Measurements from ENCODE around the gene SPATA17. TPM values are rescaled to one million over a fixed set of nuclear protein-coding genes. Genes with fewer than 3 reads are reported as not detected.
A peak's percentile ranks its signal among the peaks of the same experiment; 100 is the strongest.
"Not testable (repeated sequence)": the region's sequence is repeated elsewhere in the genome, so short reads cannot be mapped to it uniquely, and the experiment has no call there.

The SPATA17 gene, protein sequence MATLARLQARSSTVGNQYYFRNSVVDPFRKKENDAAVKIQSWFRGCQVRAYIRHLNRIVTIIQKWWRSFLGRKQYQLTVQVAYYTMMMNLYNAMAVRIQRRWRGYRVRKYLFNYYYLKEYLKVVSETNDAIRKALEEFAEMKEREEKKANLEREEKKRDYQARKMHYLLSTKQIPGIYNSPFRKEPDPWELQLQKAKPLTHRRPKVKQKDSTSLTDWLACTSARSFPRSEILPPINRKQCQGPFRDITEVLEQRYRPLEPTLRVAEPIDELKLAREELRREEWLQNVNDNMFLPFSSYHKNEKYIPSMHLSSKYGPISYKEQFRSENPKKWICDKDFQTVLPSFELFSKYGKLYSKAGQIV
- total RNA-seq = not detected

DNA sequence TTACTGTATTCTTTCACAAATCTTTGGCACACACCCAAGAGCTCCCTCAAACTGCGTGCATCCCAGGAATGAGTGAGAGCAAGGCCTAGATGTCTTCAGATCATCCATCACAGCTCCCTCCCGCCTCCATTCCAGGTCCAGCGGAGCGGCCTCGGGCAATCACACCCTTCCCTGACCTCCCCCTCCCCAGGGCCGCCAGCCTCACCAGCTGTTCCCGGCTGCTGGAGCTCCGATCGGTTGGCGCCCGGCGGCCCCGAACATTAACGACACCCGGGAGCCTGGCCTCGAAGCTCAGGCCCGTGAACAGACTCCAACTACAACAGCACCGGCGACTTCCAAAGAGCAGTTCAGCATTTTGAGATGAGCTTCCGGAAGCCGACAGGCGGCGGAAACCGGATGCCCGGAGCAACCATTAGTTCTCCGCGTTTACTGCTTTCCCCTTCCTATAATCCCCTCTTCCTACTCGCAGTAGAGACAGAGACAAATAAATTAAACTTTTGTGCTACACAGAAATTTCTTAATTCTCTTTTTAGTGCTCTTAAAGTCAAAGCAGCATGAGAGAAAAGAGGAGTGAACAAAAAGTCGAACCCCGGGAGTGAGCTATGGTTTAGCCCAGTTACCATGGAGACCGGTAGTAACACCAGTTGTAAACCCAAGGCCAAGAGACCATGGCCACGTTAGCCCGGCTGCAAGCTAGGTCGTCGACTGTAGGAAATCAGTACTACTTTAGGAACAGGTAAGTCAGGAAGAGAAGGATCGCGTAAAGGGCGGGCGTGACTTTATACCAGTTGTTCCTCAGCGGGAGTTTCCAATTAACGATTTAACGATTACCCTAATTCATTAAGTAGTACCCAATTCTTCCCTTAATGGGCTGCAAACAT, at the start of gene SPATA17, which contains the start of gene GPATCH2:
TSS of gene SPATA17 (plus strand) at position 634 of the 881 bp plus-strand sequence. CDS start at position 669, 35 bp downstream.
TSS of gene GPATCH2 (minus strand) at position 380 of the 881 bp plus-strand sequence. CDS start at position 261, 119 bp downstream.
- peak; percentile 75 to 82 for DNase-seq
- Mint-ChIP-seq H3K9me3 (peaks cover 0 to 1% of the 10 kb centered on the region in 2 donors), H3K36me3 (ENCODE audit: insufficient read depth in 2 of 2) (no peaks in the 10 kb centered on the region), H3K27me3 (ENCODE audit: low read depth) (no peaks in the 10 kb centered on the region), H3K4me3 (peak within 1 kb of the TSS; percentile 96 to 98), H3K27ac (peak within 1 kb of the TSS; percentile 100), H3K4me1 (ENCODE audit: low read depth) (peaks cover 44% of the 10 kb centered on the region)
- ATAC-seq (replicated peaks in 1 of 2) = peak; percentile 89 to 91

DNA sequence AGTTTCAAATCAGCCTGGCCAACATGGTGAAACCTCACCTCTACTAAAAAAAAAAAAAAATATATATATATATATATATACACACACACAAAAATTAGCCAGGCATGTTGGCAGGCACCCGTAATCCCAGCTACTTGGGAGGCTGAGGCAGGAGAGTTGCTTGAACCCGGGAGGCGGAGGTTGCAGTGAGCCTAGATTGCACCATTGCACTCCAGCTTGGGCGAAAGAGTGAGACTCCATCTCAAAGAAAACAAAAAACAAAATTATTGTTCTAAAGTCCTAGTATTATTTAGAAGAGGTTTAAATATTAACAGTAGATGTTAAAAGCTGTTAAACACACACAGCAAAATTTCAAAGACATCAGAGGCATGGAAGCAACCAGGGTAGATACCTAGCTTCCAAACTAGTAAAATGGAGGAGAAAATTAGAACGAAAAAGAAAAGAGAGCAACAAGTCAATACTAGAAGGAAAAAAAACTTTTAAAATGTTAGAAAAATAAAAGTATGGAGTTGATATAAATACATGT, 46.8 kb upstream of the SPATA17 start:
- not testable (repeated sequence) for H3K36me3 Mint-ChIP-seq (ENCODE audit: insufficient read depth in 2 of 2); H3K27me3 Mint-ChIP-seq (ENCODE audit: low read depth); H3K9me3 Mint-ChIP-seq; ATAC-seq (replicated peaks in 1 of 2); H3K27ac Mint-ChIP-seq; H3K4me1 Mint-ChIP-seq (ENCODE audit: low read depth); H3K4me3 Mint-ChIP-seq; DNase-seq

DNA sequence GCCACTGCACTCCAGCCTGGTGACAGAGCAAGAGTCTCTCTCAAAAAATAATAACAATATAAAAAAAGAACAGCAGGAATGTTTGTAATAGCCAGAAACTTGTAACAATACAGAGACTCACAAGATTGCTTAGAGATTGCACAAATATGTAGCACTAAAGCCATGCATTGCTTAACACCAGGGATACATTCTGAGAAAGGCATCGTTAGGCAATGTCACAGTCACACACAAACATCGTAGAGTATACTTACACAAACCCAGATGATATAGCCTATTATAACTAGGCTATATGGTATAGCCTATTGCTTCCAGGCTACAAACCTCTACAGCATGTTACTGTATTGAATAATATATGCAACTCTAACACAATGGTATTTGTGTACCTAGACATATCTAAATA, 45.6 kb upstream of the SPATA17 start:
- DNase-seq (no peak), ATAC-seq (replicated peaks in 1 of 2) (no peak)
- no peak overlapping the region for H3K4me3 Mint-ChIP-seq
- no peaks in the 10 kb centered on the region for H3K27me3 Mint-ChIP-seq (ENCODE audit: low read depth)
- H3K9me3 Mint-ChIP-seq = no peaks in the 10 kb centered on the region
- H3K36me3 Mint-ChIP-seq (ENCODE audit: insufficient read depth in 2 of 2) = peaks cover 0 to 2% of the 10 kb centered on the region in 2 donors
- no peaks in the 10 kb centered on the region for H3K4me1 Mint-ChIP-seq (ENCODE audit: low read depth)
- H3K27ac Mint-ChIP-seq = no peak overlapping the region

DNA sequence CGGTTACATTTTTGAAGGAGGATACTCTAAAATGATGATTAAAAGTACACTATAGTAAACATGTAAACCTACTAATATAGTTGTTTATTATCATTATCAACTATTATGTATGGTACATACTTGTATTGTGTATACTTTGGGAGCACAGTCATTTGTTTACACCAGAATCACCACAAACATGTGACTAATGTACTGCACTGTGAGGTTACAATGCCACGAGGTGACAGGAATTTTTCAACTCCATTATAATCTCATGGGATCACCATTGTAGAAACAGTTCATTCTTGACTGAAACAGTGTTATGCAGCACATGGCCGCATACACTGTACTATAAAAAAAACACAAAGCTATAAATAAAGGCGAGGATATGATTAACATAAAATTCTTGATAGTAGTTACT, 44.6 kb upstream of the SPATA17 start:
- Mint-ChIP-seq H3K27me3 (ENCODE audit: low read depth) (no peaks in the 10 kb centered on the region), H3K4me1 (ENCODE audit: low read depth) (no peaks in the 10 kb centered on the region), H3K36me3 (ENCODE audit: insufficient read depth in 2 of 2) (peaks cover 0 to 2% of the 10 kb centered on the region in 2 donors), H3K4me3 (no peak overlapping the region), H3K27ac (no peak overlapping the region), H3K9me3 (no peaks in the 10 kb centered on the region)
- ATAC-seq (replicated peaks in 1 of 2) (no peak), DNase-seq (no peak)

DNA sequence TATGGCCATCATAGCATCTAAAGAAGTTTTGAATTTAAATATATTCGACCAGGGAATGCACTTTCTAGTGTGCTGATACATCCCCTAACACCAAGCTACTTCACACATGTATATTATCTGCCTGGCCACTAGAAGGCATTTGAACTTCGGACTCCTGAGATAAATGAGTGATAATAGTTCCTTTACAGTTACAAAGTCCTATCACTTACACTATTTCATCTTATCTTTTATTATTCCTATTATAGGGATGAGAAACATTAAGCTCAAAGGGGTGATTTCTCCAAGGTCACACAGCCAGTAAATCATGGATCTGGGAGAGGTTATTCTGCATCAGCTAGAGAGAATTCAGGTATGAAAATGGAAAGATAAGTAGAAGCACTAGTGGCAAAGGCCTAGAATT, 40.5 kb upstream of the SPATA17 start:
- no peak for ATAC-seq (replicated peaks in 1 of 2)
- no peak for DNase-seq
- Mint-ChIP-seq H3K36me3 (ENCODE audit: insufficient read depth in 2 of 2) (peaks cover 0 to 2% of the 10 kb centered on the region in 2 donors), H3K27me3 (ENCODE audit: low read depth) (no peaks in the 10 kb centered on the region), H3K9me3 (no peaks in the 10 kb centered on the region), H3K4me3 (no peak overlapping the region), H3K27ac (no peak overlapping the region), H3K4me1 (ENCODE audit: low read depth) (no peaks in the 10 kb centered on the region)

DNA sequence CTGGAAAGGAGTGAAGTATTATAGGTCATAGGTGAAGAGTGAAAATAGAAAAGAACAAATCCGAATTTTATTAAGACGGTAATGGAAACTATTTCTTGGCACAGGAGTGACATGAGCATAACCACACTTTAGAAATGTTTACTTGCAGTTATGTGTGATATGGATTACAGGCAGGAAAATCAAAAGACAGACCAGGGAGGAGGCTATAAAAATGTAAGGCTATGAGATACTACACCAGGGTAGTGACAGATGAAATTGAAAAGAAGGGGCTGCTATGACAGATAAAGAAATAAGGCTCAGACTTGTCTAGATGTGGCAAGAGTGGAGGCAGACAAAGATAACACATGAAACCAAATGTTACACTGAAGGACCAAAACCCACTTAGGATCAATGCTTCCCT, 32.0 kb upstream of the SPATA17 start:
- no peak overlapping the region for H3K27ac Mint-ChIP-seq
- H3K9me3 Mint-ChIP-seq = no peaks in the 10 kb centered on the region
- ATAC-seq (replicated peaks in 1 of 2) (no peak), DNase-seq (no peak)
- no peaks in the 10 kb centered on the region for H3K4me1 Mint-ChIP-seq (ENCODE audit: low read depth)
- no peak overlapping the region for H3K4me3 Mint-ChIP-seq
- H3K36me3 Mint-ChIP-seq (ENCODE audit: insufficient read depth in 2 of 2) = peaks cover 2 to 4% of the 10 kb centered on the region in 2 donors
- H3K27me3 Mint-ChIP-seq (ENCODE audit: low read depth) = no peaks in the 10 kb centered on the region

DNA sequence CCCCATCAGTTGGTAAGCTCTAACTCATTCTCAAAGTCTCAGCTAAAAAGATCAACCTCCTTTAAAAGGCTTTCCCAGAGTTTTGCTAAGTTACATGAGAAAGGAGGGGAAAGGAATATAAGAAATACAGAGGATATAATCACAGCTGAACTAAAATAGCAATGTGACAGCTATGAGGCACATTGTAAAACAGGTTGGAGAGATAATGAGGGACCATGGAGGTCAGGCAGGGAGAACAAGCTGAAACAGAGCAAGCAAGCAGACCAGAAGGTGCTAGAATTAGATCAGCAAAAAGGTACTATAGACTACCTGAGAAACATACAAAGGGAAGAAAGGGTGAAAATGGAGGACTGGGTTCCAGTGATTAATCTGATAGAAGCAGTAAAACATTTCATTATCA, 28.8 kb upstream of the SPATA17 start:
- H3K9me3 Mint-ChIP-seq = no peaks in the 10 kb centered on the region
- H3K27ac Mint-ChIP-seq = no peak overlapping the region
- DNase-seq (no peak), ATAC-seq (replicated peaks in 1 of 2) (no peak)
- peaks cover 2 to 4% of the 10 kb centered on the region in 2 donors for H3K36me3 Mint-ChIP-seq (ENCODE audit: insufficient read depth in 2 of 2)
- H3K4me3 Mint-ChIP-seq = no peak overlapping the region
- H3K27me3 Mint-ChIP-seq (ENCODE audit: low read depth) = no peaks in the 10 kb centered on the region
- H3K4me1 Mint-ChIP-seq (ENCODE audit: low read depth) = no peaks in the 10 kb centered on the region

DNA sequence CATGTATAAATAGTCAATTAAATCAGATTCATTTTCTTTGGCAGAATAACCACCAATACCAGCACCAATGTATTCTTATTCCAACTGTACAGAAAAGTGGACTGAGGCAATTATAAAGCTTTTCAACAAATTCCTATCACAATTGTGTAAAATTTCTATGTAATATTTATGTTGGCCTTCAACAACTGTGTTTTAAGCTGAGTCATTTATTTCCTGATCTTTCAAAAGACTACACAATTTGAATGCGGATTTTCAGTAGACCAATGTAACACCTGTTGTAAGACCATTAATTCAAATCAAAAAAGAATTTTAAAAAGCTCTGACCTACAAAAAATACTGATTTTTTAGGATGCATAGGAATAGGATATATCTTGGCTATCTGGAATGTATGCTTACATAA, 25.8 kb upstream of the SPATA17 start:
- Mint-ChIP-seq H3K9me3 (no peaks in the 10 kb centered on the region), H3K36me3 (ENCODE audit: insufficient read depth in 2 of 2) (peaks cover 0 to 2% of the 10 kb centered on the region in 2 donors), H3K4me3 (no peak overlapping the region), H3K27me3 (ENCODE audit: low read depth) (no peaks in the 10 kb centered on the region), H3K4me1 (ENCODE audit: low read depth) (no peaks in the 10 kb centered on the region), H3K27ac (no peak overlapping the region)
- DNase-seq (no peak), ATAC-seq (replicated peaks in 1 of 2) (no peak)

DNA sequence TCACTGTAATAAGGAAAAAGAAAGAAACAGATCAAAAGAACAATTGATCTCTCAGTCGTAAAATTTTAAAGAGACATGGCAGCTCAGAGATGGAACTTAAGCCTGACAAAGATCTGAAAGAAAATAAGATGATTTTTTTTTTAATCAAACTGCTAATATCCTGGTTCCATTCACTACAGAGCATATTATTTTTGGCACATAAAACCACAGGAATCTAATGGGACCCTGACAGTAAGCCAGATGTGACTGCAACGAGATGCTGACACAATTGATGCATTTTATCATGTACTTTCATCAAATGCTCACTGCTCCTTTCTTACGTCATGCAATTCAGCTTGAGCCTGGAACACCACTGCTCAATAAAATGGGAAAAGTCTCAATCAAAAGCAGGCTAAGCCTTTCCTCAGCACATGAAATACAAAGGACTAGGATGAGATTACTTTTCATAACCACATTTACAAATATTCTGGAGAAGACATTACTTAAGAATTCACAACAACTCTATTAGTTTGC, 16.9 kb upstream of the SPATA17 start:
- H3K4me1 Mint-ChIP-seq (ENCODE audit: low read depth) = peaks cover 15% of the 10 kb centered on the region
- DNase-seq (no peak), ATAC-seq (replicated peaks in 1 of 2) (no peak)
- H3K4me3 Mint-ChIP-seq = no peak overlapping the region
- H3K27ac Mint-ChIP-seq = no peak overlapping the region
- H3K27me3 Mint-ChIP-seq (ENCODE audit: low read depth) = no peaks in the 10 kb centered on the region
- H3K36me3 Mint-ChIP-seq (ENCODE audit: insufficient read depth in 2 of 2) = peaks cover 0 to 11% of the 10 kb centered on the region in 2 donors
- no peaks in the 10 kb centered on the region for H3K9me3 Mint-ChIP-seq

DNA sequence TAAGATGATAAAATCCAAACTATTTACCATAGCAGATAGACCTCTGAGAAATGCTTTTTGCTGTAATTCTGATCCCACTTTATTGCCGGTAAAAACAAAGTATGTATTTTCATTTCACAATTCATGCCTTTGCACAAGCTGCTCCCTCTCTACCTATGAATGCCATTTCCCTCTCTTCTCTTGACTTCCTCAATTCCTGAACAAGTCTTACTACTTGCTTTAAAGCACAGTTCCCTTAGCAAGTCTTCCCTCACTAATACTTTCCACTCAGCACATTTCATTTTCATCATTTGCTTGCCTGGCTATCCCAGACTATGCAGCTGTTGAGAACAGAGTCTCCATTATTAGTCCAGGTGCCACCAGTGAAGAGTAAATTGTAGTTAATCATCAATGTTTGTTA, 14.0 kb upstream of the SPATA17 start:
- Mint-ChIP-seq H3K4me1 (ENCODE audit: low read depth) (peaks cover 38% of the 10 kb centered on the region), H3K36me3 (ENCODE audit: insufficient read depth in 2 of 2) (peaks cover 8 to 14% of the 10 kb centered on the region in 2 donors), H3K4me3 (no peak overlapping the region), H3K27ac (no peak overlapping the region), H3K9me3 (no peaks in the 10 kb centered on the region), H3K27me3 (ENCODE audit: low read depth) (no peaks in the 10 kb centered on the region)
- ATAC-seq (replicated peaks in 1 of 2) (no peak), DNase-seq (no peak)

DNA sequence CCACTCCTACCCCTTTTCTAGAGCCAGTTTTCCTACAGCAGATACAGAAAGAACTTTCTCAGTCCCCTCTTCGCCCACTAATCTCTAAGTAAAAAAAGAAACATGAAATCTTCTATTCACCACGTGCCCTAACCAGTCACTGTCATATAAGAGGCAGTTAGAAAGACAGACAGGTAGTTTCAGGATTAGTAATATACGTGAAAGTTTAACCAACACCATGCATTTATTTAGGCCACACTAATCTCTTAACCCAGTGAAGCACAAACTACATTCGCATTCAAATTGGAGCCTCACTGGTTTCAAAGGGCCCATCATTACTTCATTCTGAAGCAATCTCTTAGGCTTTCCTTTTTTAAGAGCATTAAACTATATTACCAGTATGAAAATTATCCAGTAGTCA, 10.3 kb upstream of the SPATA17 start:
- Mint-ChIP-seq H3K4me1 (ENCODE audit: low read depth) (peaks cover 57% of the 10 kb centered on the region), H3K9me3 (no peaks in the 10 kb centered on the region), H3K4me3 (peak overlapping the region; percentile 35 to 73), H3K36me3 (ENCODE audit: insufficient read depth in 2 of 2) (peaks cover 8 to 13% of the 10 kb centered on the region in 2 donors), H3K27me3 (ENCODE audit: low read depth) (no peaks in the 10 kb centered on the region), H3K27ac (peak overlapping the region; percentile 83)
- peak in 1 of 2 donors; percentile 8 for DNase-seq
- ATAC-seq (replicated peaks in 1 of 2) = peak; percentile 99 to 100

DNA sequence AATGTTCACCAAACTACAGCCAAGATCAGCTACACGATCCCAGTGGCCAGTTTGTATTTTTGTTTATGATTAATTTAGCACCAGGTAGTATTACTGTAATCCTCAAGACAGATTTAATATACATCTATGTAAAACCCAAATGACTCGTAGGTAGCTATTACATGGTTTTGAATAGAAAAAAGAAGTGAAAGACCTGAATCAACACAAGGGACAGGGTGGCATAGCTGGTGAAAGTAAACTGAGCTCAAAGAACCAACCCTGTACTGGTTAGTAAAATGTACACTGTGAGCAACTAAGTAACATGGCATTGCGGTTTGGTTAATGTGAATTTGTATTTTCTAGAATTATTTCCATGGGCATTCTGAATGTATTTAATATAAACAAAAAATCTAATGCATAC, 9.1 kb upstream of the SPATA17 start:
- peak overlapping the region in 1 of 2 donors; percentile 4 for H3K4me3 Mint-ChIP-seq
- no peak overlapping the region for H3K27ac Mint-ChIP-seq
- no peaks in the 10 kb centered on the region for H3K9me3 Mint-ChIP-seq
- ATAC-seq (replicated peaks in 1 of 2) (peak; percentile 47 to 52), DNase-seq (no peak)
- peaks cover 8 to 13% of the 10 kb centered on the region in 2 donors for H3K36me3 Mint-ChIP-seq (ENCODE audit: insufficient read depth in 2 of 2)
- no peaks in the 10 kb centered on the region for H3K27me3 Mint-ChIP-seq (ENCODE audit: low read depth)
- peaks cover 57% of the 10 kb centered on the region for H3K4me1 Mint-ChIP-seq (ENCODE audit: low read depth)

DNA sequence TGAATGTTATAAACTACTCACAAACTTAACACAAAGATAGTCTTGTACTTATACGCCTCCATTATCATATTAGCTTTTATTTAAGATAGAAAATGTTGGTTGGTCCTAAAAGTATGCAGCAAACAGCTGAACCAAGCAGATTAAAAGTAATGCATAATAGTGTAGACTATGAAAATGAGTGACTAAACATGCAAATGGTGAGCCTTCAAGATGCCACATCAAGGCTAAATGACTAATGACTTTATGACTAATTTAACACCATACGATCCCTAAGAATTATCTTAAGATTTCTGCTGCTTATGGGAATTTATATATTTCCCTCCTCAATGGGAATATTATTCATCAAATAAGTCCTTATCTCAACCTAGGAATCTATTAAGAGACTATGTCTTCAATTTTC, 4.8 kb upstream of the SPATA17 start:
- H3K4me3 Mint-ChIP-seq = no peak overlapping the region
- H3K4me1 Mint-ChIP-seq (ENCODE audit: low read depth) = peaks cover 70% of the 10 kb centered on the region
- ATAC-seq (replicated peaks in 1 of 2) = peak; percentile 42 to 51

More for the DNA sequence above, 4.8 kb upstream of the SPATA17 start:
- H3K9me3 Mint-ChIP-seq = peaks cover 0 to 1% of the 10 kb centered on the region in 2 donors
- no peak overlapping the region for H3K27ac Mint-ChIP-seq
- H3K27me3 Mint-ChIP-seq (ENCODE audit: low read depth) = no peaks in the 10 kb centered on the region
- no peaks in the 10 kb centered on the region for H3K36me3 Mint-ChIP-seq (ENCODE audit: insufficient read depth in 2 of 2)
- DNase-seq = no peak

Data from activated T-cell treated with anti-CD3 and anti-CD28 coated beads, Interleukin-2, amount 50 U/mL, for 72 hours (primary cell).